ENCODE results near the gene THUMPD1. TPM values are rescaled to one million over a fixed set of nuclear protein-coding genes. Genes with fewer than 3 reads are reported as not detected.
A peak's percentile ranks its signal among the peaks of the same experiment; 100 is the strongest.

THUMPD1 gene
- total and polyA plus RNA-seq, 10 of the 15 experiments (the other 5 are each of a cell fraction or from before 2014, with no cell fraction given): 21.5 to 49.5 (median 36.9) TPM

DNA sequence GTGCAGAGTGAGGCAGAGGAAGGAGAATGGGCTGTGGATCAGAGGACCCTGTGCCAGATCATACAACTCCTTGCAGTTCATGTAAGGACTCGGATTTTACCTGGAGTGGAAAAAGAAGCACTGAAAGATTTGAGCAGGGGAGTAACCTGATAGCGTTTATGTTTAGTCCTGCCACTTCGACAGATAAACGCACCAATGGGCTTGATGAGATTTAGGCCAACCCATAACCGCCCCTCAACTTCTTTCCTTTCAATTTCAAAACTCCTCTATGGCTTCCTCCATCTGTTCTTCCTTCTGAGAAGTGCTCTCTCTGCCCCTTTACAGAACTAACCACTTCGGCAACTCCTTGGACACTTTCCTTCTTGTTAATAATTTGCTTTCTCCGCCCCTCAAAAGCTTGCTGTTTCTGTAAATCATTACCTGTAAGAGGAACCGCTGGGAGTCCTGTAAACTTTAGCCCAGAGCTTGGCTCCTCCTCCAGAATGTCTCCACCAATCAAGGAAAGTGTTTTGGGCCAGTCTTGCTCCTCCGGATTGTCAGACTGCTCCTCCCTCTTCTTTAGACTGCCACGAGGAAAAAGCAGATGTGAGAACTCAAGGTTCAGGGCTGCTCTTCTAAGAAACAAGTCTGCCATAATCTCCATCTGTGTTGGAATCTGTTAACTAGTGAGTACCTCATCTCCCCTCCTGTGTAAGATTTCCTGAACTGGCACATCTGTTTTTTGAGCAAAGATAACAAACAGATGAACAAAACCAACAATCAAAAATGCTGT lies 22.0 kb upstream of the THUMPD1 start, which contains the start of gene ACSM3:
ACSM3 (plus strand) TSS at position 554 of the 772 bp plus-strand sequence. CDS start 6,021 bp downstream, outside the sequence.
- Histone ChIP-seq H3K4me1 (ENCODE audit: control insufficient read depth, insufficient read depth, low read length) (peaks cover 2% of the 10 kb centered on the region; the same call in 1 of the 2 replicates), H3K27me3 (replicated peaks in 1 of 2; ENCODE audit: control insufficient read depth in 2 of 2, insufficient read depth in 2 of 2, low read length in 1 of 2) (no peaks in the 10 kb centered on the region), H3K27ac (ENCODE audit: control insufficient read depth, insufficient read depth) (peak within 1 kb of the TSS; percentile 62), H3K4me2 (ENCODE audit: control insufficient read depth, insufficient read depth) (peak within 1 kb of the TSS; percentile 85), H2AFZ (ENCODE audit: control insufficient read depth, low read depth, low read length) (peak within 1 kb of the TSS; percentile 96), H3K9me3 (replicated peaks; ENCODE audit: control insufficient read depth, insufficient read depth, low read length) (peaks cover 2% of the 10 kb centered on the region; the same call in 1 of the 3 replicates), H3K79me2 (ENCODE audit: control insufficient read depth, insufficient read depth, low read length) (no peaks in the 10 kb centered on the region), H4K20me1 (ENCODE audit: control insufficient read depth, insufficient read depth) (no peaks in the 10 kb centered on the region), H3K9ac (ENCODE audit: control insufficient read depth, insufficient read depth, low read length) (peak within 1 kb of the TSS; percentile 43), H3K4me3 (peak within 1 kb of the TSS; percentile 59), H3K36me3 (ENCODE audit: control insufficient read depth in 2 of 2, insufficient read depth in 2 of 2, low read length in 1 of 2) (no peaks in the 10 kb centered on the region)
- ChIA-PET SMC1A (ENCODE audit: uncharacterized antibody, unreplicated experiment) (interaction anchor here (0.7 to 1.5 kb wide), 3 partner anchors 9 to 89 kb away, joined by 3 to 4 read pairs (median 4); partner anchors contain the start of gene THUMPD1), CTCF (interaction anchor here (1.6 to 3.2 kb wide), 2 partner anchors 12 to 51 kb away, joined by 5 to 44 read pairs; no protein-coding TSS in a partner anchor), RAD21 (ENCODE audit: unreplicated experiment) (interaction anchor here (1.4 kb wide), 1 partner anchor 91 kb away, joined by 4 read pairs; no protein-coding TSS in a partner anchor), POLR2A (interaction anchor here (0.6 to 1.9 kb wide), 4 partner anchors 19 to 458 kb away, joined by 4 to 7 read pairs (median 6); no protein-coding TSS in a partner anchor)
- in situ Hi-C loops (cut with MboI) (no loop called here), intact Hi-C loops (cut with micrococcal nuclease; ENCODE audit: unreplicated experiment) (no loop called here)
- WGBS (ENCODE audit: insufficient coverage, insufficient replicate concordance, low lambda C conversion rate, missing lambda C conversion rate): under 1% methylated on average over 10 of the region's 10 CpGs
- DNase-seq (ENCODE audit: low read depth, low spot score) (peak; percentile 93), ATAC-seq (peak; percentile 100), FAIRE-seq (peak; percentile 99)
- TSS peak; percentile 93 for BruUV-seq (replicated peaks)
- TF ChIP-seq NFYA (IDR thresholded peaks at IDR 0.05; ENCODE audit: borderline replicate concordance, low read depth, low read length) (no peak), ZBED1 (IDR thresholded peaks at IDR 0.05; ENCODE audit: borderline replicate concordance) (no peak), POLR2AphosphoS5 (IDR thresholded peaks at IDR 0.05; ENCODE audit: low read length) (peak; percentile 48), JUND (IDR thresholded peaks at IDR 0.05; ENCODE audit: low read depth, low read length) (no peak), ZNF207 (IDR thresholded peaks at IDR 0.05; ENCODE audit: borderline replicate concordance) (no peak), SMAD5 (IDR thresholded peaks at IDR 0.05; ENCODE audit: low read depth) (no peak), IKZF1 (conservative IDR thresholded peaks at IDR 0.05) (peak; percentile 52; the same call in 1 of the 2 replicates), BRCA1 (IDR thresholded peaks at IDR 0.05; ENCODE audit: low read depth, low read length) (no peak), MYB (IDR thresholded peaks at IDR 0.05; ENCODE audit: borderline replicate concordance, low read depth, low read length) (no peak), ATF7 (IDR thresholded peaks at IDR 0.05; ENCODE audit: low read depth) (peak; percentile 78), IRF4 (IDR thresholded peaks at IDR 0.05; ENCODE audit: low read depth, low read length) (peak; percentile 76), PAX8 (IDR thresholded peaks at IDR 0.05) (no peak), POU2F2 (IDR thresholded peaks at IDR 0.05; ENCODE audit: borderline replicate concordance, low read depth, low read length) (no peak), TCF7 (IDR thresholded peaks at IDR 0.05; ENCODE audit: borderline replicate concordance) (no peak), FOXK2 (IDR thresholded peaks at IDR 0.05) (peak; percentile 78)
- TF ChIP-seq, protein P1, sequence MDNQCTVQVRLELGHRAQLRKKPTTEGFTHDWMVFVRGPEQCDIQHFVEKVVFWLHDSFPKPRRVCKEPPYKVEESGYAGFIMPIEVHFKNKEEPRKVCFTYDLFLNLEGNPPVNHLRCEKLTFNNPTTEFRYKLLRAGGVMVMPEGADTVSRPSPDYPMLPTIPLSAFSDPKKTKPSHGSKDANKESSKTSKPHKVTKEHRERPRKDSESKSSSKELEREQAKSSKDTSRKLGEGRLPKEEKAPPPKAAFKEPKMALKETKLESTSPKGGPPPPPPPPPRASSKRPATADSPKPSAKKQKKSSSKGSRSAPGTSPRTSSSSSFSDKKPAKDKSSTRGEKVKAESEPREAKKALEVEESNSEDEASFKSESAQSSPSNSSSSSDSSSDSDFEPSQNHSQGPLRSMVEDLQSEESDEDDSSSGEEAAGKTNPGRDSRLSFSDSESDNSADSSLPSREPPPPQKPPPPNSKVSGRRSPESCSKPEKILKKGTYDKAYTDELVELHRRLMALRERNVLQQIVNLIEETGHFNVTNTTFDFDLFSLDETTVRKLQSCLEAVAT (IDR thresholded peaks at IDR 0.05): peak; percentile 63; the same call in 1 of the 2 replicates
- TF ChIP-seq, protein P2, sequence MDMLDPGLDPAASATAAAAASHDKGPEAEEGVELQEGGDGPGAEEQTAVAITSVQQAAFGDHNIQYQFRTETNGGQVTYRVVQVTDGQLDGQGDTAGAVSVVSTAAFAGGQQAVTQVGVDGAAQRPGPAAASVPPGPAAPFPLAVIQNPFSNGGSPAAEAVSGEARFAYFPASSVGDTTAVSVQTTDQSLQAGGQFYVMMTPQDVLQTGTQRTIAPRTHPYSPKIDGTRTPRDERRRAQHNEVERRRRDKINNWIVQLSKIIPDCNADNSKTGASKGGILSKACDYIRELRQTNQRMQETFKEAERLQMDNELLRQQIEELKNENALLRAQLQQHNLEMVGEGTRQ (IDR thresholded peaks at IDR 0.05; ENCODE audit: borderline replicate concordance, low read depth, low read length): no peak
- TF ChIP-seq, protein P3, sequence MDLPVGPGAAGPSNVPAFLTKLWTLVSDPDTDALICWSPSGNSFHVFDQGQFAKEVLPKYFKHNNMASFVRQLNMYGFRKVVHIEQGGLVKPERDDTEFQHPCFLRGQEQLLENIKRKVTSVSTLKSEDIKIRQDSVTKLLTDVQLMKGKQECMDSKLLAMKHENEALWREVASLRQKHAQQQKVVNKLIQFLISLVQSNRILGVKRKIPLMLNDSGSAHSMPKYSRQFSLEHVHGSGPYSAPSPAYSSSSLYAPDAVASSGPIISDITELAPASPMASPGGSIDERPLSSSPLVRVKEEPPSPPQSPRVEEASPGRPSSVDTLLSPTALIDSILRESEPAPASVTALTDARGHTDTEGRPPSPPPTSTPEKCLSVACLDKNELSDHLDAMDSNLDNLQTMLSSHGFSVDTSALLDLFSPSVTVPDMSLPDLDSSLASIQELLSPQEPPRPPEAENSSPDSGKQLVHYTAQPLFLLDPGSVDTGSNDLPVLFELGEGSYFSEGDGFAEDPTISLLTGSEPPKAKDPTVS (IDR thresholded peaks at IDR 0.05; ENCODE audit: low read depth, low read length): no peak

Measured in GM12878 (cell line).